HG02973 (cell line): ENCODE measurements around the gene MAP2K6.
"Not testable (repeated sequence)": the region's sequence is repeated elsewhere in the genome, so short reads cannot be mapped to it uniquely, and the experiment has no call there.

Experiments used
- ATAC-seq: cut with Tn5 transposase; IDR thresholded peaks from one replicate; pipeline ENCODE4 v1.9.1; 2021; ENCODE audit warnings: moderate library complexity; ENCODE audit not compliant: unreplicated experiment

Gene MAP2K6

GRCh38 chr17:69454051-69454450 lies 39.6 kb downstream of the MAP2K6 start:
- ATAC-seq = no peak

GRCh38 chr17:69455040-69455439 lies 40.5 kb downstream of the MAP2K6 start:
- no peak for ATAC-seq

GRCh38 chr17:69457603-69458002 lies 43.1 kb downstream of the MAP2K6 start:
- no peak for ATAC-seq

- ATAC-seq = no peak
Observed at GRCh38 chr17:69460963-69461922, 46.7 kb downstream of the MAP2K6 start.

GRCh38 chr17:69461951-69462369 lies 47.5 kb downstream of the MAP2K6 start:
- ATAC-seq = no peak

- no peak for ATAC-seq
Observed at GRCh38 chr17:69462882-69463281, 48.4 kb downstream of the MAP2K6 start.

GRCh38 chr17:69466451-69466850 lies 52.0 kb downstream of the MAP2K6 start:
- ATAC-seq = no peak

- no peak for ATAC-seq
Observed at GRCh38 chr17:69466905-69467667, 52.6 kb downstream of the MAP2K6 start.

- ATAC-seq = no peak
Observed at GRCh38 chr17:69468207-69468606, 53.7 kb downstream of the MAP2K6 start.

GRCh38 chr17:69470702-69471101 lies 56.2 kb downstream of the MAP2K6 start:
- ATAC-seq = no peak

- ATAC-seq = no peak
Observed at GRCh38 chr17:69471406-69471805, 56.9 kb downstream of the MAP2K6 start.

GRCh38 chr17:69473841-69474831 lies 59.6 kb downstream of the MAP2K6 start:
- no peak for ATAC-seq

GRCh38 chr17:69477204-69477902 lies 62.9 kb downstream of the MAP2K6 start:
- ATAC-seq = no peak

GRCh38 chr17:69477903-69478266 lies 63.4 kb downstream of the MAP2K6 start:
- no peak for ATAC-seq

- no peak for ATAC-seq
Observed at GRCh38 chr17:69478916-69479315, 64.4 kb downstream of the MAP2K6 start.

GRCh38 chr17:69479756-69480155 lies 65.3 kb downstream of the MAP2K6 start:
- ATAC-seq = not testable (repeated sequence)

GRCh38 chr17:69480245-69480644 lies 65.7 kb downstream of the MAP2K6 start:
- no peak for ATAC-seq

- ATAC-seq = no peak
Observed at GRCh38 chr17:69485251-69485661, 70.8 kb downstream of the MAP2K6 start.

GRCh38 chr17:69485901-69486643 lies 71.6 kb downstream of the MAP2K6 start:
- ATAC-seq = no peak
